ENCODE data around the gene KIAA1217. TPM values are rescaled to one million over a fixed set of nuclear protein-coding genes. Genes with fewer than 3 reads are reported as not detected.
A peak's percentile ranks its signal among the peaks of the same experiment; 100 is the strongest.
"Not testable (repeated sequence)": the region's sequence is repeated elsewhere in the genome, so short reads cannot be mapped to it uniquely, and the experiment has no call there.

Gene KIAA1217
- total RNA-seq, 1 experiment from 2014 or later: 23.4 TPM

- H3K4me1 Mint-ChIP-seq; H3K4me3 Mint-ChIP-seq; H3K27ac Mint-ChIP-seq; ATAC-seq; DNase-seq (ENCODE audit: low spot score); H3K27me3 Mint-ChIP-seq (ENCODE audit: low read depth); POLR2A ChIA-PET: not testable (repeated sequence)
- H3K36me3 Mint-ChIP-seq: peaks cover 15% of the 10 kb centered on the region
- CTCF ChIA-PET: interaction anchor here (1.1 kb wide), 1 partner anchor 31 kb away, joined by 4 read pairs; no protein-coding TSS in a partner anchor
- H3K9me3 Mint-ChIP-seq: peaks cover 18% of the 10 kb centered on the region
- peak; percentile 66 for TF ChIP-seq ZNF121 (CRISPR knock-in tag; IDR thresholded peaks at IDR 0.05)
These were observed 273.8 kb downstream of the KIAA1217 start for GRCh38 chr10:24482713-24483112.

- DNase-seq (ENCODE audit: low spot score) (no peak), ATAC-seq (peak; percentile 91)
- H3K27ac Mint-ChIP-seq: peak overlapping the region; percentile 5; the same call in 1 of the 2 replicates
- H3K4me3 Mint-ChIP-seq: no peak overlapping the region
- ChIA-PET POLR2A (no interaction called here), CTCF (interaction anchor here (1.1 kb wide), 1 partner anchor 30 kb away, joined by 4 read pairs; no protein-coding TSS in a partner anchor)
- no peaks in the 10 kb centered on the region for H3K27me3 Mint-ChIP-seq (ENCODE audit: low read depth)
- H3K36me3 Mint-ChIP-seq: peaks cover 15% of the 10 kb centered on the region
- TF ChIP-seq ZNF423 (CRISPR knock-in tag; IDR thresholded peaks at IDR 0.05) (peak; percentile 75), GRHL2 (CRISPR knock-in tag; IDR thresholded peaks at IDR 0.05; ENCODE audit: insufficient replicate concordance, severe bottlenecking) (no peak)
- H3K9me3 Mint-ChIP-seq: peaks cover 16% of the 10 kb centered on the region
- peaks cover 18% of the 10 kb centered on the region for H3K4me1 Mint-ChIP-seq
These were observed 274.8 kb downstream of the KIAA1217 start for GRCh38 chr10:24483701-24484100.

GRCh38 chr10:24484771-24485170 lies 275.8 kb downstream of the KIAA1217 start:
- Mint-ChIP-seq H3K4me1 (peaks cover 21% of the 10 kb centered on the region), H3K27ac (no peak overlapping the region), H3K27me3 (ENCODE audit: low read depth) (no peaks in the 10 kb centered on the region), H3K36me3 (peaks cover 4% of the 10 kb centered on the region; the same call in 1 of the 2 replicates), H3K9me3 (peaks cover 6% of the 10 kb centered on the region), H3K4me3 (no peak overlapping the region)
- ATAC-seq: no peak
- no peak for TF ChIP-seq ARID4B (CRISPR knock-in tag; IDR thresholded peaks at IDR 0.05; ENCODE audit: borderline replicate concordance)
- POLR2A ChIA-PET: interaction anchor here (0.5 to 0.7 kb wide), 3 partner anchors 18 to 760 kb away, joined by 3 to 6 read pairs (median 4); no protein-coding TSS in a partner anchor
- DNase-seq (ENCODE audit: low spot score): no peak
- CTCF ChIA-PET: interaction anchor here (1.1 kb wide), 1 partner anchor 35 kb away, joined by 4 read pairs; no protein-coding TSS in a partner anchor

- CTCF ChIA-PET: interaction anchor here (1.1 kb wide), 1 partner anchor 34 kb away, joined by 4 read pairs; no protein-coding TSS in a partner anchor
- peaks cover 4% of the 10 kb centered on the region; the same call in 1 of the 2 replicates for H3K9me3 Mint-ChIP-seq
- H3K4me1 Mint-ChIP-seq: peaks cover 21% of the 10 kb centered on the region
- peaks cover 4% of the 10 kb centered on the region; the same call in 1 of the 2 replicates for H3K36me3 Mint-ChIP-seq
- POLR2A ChIA-PET: interaction anchor here (0.5 to 0.7 kb wide), 3 partner anchors 17 to 760 kb away, joined by 3 to 6 read pairs (median 4); no protein-coding TSS in a partner anchor
- no peak for ATAC-seq
- no peaks in the 10 kb centered on the region for H3K27me3 Mint-ChIP-seq (ENCODE audit: low read depth)
- no peak overlapping the region for H3K4me3 Mint-ChIP-seq
- DNase-seq (ENCODE audit: low spot score): no peak
- H3K27ac Mint-ChIP-seq: no peak overlapping the region
- TF ChIP-seq ESRRA (CRISPR knock-in tag; IDR thresholded peaks at IDR 0.05; ENCODE audit: borderline replicate concordance) (no peak), MLX (CRISPR knock-in tag; IDR thresholded peaks at IDR 0.05) (no peak), ATF1 (CRISPR knock-in tag; IDR thresholded peaks at IDR 0.05) (no peak), RELA (CRISPR knock-in tag; IDR thresholded peaks at IDR 0.05; ENCODE audit: borderline replicate concordance) (no peak), NR2C2 (CRISPR knock-in tag; IDR thresholded peaks at IDR 0.05) (no peak), CDX4 (CRISPR knock-in tag; IDR thresholded peaks at IDR 0.05; ENCODE audit: borderline replicate concordance) (no peak), IRF2 (CRISPR knock-in tag; IDR thresholded peaks at IDR 0.05; ENCODE audit: borderline replicate concordance, low read depth) (no peak), PREB (CRISPR knock-in tag; IDR thresholded peaks at IDR 0.05; ENCODE audit: borderline replicate concordance) (no peak), HMGA2 (CRISPR knock-in tag; IDR thresholded peaks at IDR 0.05) (no peak), ZNF671 (CRISPR knock-in tag; IDR thresholded peaks at IDR 0.05) (no peak), ERG (CRISPR knock-in tag; IDR thresholded peaks at IDR 0.05) (no peak), HMGXB4 (CRISPR knock-in tag; IDR thresholded peaks at IDR 0.05) (no peak)
These were observed 276.4 kb downstream of the KIAA1217 start for GRCh38 chr10:24485304-24485703.
